PFSK-1 (cell line): ENCODE results near the gene SLC39A9.

Experiments used
- REST ChIP-seq, 2 experiments: IDR thresholded peaks; 2 replicates each; pipeline versions ENCODE4 v1.6.1 to v1.8.0; 2011 to 2012; ENCODE audit warnings: low read depth in 2 of 2, low read length in 2 of 2, control low read depth in 1 of 2, inconsistent platforms in 1 of 2, mild to moderate bottlenecking in 1 of 2, moderate library complexity in 1 of 2; ENCODE audit not compliant: insufficient read depth in 1 of 2
- TAF1 ChIP-seq: IDR thresholded peaks from 2 replicates; pipeline ENCODE4 v1.6.1; 2012; ENCODE audit warnings: low read length, control low read depth, borderline replicate concordance; ENCODE audit not compliant: insufficient read depth

GRCh38 chr14:69351385-69351784 lies 47.1 kb upstream of the SLC39A9 start:
- no peak for TF ChIP-seq REST (IDR thresholded peaks at IDR 0.05; ENCODE audit: insufficient read depth in 1 of 2, low read depth in 2 of 2, low read length in 2 of 2)
- TF ChIP-seq TAF1, result no peak
